ENCODE results near the gene METAP1.
"Not testable (repeated sequence)": the region's sequence is repeated elsewhere in the genome, so short reads cannot be mapped to it uniquely, and the experiment has no call there.

The METAP1 gene

DNA sequence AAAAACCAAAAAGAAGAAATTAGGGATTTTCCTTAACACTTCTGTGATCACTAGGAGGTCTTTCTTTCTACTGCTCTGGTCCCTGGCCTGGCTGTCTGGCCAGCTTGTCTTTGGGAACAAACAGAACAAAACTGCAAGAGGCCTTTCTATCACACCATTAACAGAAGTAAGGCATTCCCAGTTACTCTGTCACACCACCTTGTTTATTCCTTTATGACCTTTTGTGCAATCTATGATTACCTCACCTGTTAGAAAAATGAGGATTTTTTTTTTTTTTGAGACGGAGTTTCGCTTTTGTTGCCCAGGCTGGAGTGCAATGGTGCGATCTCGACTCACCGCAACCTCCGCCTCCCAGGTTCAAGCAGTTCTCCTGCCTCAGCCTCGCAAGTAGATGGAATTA is 3.0 kb downstream of the METAP1 start:
- no peak for DNase-seq

DNA sequence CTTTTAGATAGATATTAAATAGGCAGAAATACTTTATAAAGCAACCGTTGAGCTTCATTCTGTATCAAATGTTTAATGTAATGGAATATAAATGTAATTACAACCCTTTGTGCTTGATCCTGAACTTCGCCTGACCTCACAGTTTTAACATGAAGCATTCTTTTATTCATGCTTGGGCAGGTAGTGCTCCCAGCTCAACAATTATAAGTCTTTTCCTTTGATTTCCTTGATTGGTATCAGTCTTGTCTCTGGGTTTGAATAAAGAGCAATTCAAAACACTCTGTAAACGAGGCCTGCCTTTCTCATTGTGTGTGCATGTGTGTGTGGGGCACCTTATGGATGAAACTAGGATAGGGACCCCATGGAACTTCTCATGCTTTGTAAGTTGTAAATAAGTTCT is 6.8 kb downstream of the METAP1 start:
- DNase-seq, result no peak

DNA sequence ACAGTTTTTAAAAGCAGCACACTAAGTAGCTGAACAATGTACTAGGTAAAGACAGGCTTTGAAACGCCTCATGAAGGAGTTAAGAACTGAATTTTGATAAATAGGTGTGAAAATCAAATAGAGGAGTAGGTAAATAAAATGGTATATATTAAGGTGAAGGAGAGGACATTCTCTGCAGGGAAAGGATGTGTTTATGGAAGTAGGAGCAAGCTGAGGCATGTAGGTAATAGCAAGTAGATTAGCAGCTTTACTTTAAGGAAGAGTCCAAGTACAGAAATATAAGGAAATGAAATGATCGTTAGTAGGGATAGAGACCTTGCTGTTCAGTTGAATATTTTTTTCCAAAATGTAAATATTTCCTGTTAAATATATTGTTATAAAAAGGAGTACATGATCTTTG is 12.5 kb downstream of the METAP1 start:
- DNase-seq, result no peak

DNA sequence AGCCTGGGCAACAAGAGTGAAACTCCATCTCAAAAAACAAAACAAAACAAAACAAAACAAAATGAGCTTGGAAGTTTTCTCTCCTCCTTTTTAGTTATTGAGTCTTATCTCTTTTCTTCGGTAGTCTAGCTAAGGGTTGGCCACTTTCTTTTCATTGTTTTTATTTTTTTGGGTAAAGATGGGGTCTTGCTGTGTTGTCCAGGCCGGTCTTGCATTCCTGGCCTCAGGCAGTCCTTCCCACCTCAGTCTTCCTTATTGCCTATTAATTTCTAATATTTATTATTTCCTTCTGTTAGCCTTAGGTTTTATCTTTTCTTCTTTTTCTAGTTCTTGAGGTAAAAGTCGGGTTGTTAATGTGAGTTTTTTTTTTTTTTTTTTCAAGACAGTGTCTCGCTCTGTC is 16.4 kb downstream of the METAP1 start:
- DNase-seq, result no peak

DNA sequence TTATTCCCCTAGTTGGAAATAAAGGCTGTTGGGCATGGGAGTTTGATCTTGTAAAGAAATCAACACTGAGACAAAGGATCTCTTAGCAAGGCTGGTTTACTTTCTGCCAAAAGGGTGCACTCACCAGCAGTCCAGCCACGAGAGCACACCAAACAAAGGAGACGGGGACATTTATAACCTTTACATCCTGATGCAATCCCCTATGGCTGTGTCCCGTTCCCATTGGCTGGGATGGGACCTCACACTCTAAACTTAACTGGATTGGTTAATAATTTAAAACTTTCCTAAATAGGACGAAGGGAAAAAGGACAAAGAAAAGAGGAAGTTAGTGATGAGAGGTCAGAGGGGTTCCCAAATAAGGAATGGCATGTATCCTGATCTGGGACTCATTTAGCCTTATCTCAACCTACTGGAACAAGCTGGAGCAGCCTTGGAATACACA is 17.9 kb downstream of the METAP1 start:
- DNase-seq, result no peak

DNA sequence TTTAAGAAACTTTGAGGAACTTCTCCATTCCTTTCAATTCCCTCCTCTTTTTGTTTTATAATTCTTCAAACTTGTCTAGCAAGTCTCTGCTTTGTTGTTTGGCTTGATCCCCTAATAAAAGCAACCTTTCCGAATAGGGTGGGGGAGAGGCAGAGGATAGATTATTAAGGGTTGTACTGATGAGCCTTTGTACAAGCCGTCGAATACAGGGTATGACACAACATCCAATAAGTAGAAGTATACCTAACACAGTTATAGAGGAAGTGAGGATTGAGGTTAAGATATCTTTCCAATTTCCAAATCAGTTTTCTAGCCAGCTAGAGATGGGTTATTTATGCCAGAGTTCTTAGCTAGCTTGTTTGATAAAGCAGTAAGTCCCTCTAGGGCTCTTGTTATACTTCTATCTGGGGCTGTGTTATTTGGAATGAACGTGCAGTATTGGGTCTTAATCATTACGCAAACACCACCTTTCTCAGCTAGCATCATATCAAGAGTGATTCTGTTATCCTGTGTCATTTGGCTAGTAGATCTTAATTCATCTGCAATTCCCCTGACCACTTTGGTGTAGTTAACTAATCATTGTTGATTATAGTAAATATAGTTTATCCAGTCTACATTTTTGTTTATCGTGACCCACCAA is 18.5 kb downstream of the METAP1 start:
- no peak for DNase-seq

DNA sequence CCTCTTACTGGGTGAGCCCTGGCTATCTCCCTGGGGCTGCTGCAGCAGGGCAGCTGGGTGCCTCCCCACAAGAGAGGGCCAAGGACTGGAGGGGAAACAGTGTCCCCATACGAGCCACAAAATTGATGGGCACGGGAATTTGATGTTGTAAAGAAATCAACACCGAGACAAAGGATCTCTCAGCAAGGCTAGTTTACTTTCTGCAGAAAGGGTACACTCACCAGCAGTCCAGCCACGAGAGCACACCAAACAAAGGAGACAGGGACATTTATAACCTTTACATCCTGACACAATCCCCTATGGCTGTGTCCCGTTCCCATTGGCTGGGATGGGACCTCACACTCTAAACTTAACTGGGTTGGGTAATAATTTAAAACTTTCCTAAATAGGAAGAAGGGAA is 25.9 kb downstream of the METAP1 start:
- DNase-seq, result no peak

DNA sequence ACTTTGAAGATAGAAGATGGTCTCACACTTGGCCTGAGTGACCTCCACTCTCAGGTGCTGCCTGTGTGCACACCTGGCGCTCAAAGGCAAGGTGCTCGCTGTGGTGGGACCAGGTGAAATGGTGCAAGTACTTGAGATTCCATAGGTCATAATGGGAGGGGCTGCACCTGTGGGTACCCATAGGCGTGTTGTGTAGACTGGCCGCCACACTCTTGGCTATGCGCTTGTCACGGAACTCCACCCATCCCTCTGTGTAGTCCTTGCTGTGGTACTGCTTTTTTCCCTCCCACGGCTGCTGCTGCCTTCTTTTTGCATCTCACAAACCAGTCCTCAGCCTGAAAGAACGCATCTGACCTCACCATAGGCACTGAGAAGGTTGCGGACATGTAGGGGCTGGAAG is 27.0 kb downstream of the METAP1 start:
- no peak for DNase-seq

DNA sequence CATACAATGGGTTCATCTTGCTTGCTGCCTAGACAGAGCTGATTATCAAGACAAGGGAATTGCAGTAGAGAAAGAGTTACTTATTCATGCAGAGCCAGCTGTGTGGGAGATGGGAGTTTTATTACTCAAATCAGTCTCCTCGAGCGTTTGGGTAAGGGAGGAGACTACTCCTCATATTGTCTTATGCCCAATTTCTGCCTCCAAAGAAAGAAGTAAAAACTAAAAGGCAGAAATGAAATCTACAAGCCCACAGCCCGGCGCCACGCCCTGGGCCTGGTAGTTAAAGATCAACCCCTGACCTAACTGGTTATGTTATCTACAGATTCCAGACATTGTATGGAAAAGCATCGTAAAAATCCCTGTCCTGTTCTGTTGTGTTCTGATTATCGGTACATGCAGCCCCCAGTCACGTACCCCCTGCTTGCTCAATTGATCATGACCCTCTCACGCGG is 28.3 kb downstream of the METAP1 start:
- not testable (repeated sequence) for DNase-seq

DNA sequence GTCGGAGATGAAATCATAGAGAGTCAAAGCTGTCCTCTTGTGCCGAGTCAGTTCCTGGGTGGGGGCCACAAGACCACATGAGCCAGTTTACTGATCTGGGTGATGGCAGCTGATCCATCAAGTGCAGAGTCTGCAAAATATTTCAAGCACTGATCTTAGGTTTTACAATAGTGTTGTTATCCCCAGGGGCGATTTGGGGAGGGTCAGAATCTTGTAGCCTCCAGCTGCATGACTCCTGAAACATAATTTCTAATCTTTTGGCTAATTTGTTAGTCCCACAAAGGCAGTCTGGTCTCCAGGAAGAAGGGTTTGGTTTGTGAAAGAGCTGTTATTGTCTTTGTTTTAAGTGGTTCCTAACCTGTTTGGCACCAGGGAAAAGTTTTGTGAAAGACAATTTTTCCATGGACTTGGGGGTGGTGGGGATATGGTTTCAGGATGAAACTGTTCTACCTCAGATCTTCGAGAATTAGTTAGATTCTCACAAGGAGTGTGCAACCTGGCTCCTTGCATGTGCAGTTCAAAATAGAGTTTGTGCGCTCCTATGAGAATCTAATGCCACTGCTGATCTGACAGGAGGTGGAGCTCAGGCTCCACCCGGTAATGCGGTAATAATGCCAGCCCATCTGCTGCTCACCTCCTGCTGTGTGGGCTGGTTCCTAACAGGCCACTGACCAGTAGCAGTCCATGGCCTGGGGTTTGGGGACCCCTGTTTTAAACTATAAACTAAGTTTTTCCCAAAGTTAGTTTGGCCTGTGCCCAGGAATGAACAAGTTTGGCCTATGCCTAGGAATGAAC is 29.2 kb downstream of the METAP1 start:
- peak; percentile 32 for DNase-seq

DNA sequence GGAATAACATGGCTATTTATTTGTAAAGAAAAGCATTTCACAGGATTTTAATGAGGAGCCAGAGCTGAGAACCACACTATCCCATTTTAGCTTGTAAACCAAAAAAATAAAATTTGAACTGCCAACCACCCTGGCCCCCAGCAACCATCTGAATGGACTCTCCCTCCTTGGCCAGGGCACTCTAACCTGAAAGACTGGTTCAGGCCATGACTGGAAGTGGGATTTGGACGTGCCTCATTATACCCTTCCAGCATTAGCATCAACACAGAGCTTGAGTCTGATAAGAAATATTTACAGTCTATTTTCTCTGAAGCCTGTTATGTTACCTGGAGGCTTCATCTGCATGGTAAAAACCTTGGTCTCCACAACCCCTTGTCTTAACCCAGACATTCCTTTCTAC is 30.0 kb downstream of the METAP1 start:
- DNase-seq, result no peak

DNA sequence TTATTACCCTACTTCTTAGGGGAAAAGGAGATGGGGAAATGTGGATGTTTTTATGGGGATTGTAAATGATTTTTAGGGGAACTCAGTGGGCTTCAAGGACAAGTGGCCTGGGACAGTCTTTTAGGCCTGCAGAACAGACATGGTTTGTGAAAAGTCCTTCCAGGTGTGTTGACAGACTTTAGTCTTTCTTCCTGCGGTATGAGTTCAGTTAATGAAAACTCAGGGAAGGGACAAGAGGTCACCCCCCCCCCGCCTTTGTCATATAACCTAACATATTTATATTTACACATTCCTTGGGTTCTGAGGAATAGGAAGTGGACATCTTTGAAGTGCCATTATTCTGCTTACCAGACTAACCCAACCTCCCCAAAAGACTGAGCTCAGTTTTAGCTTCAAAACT is 31.8 kb downstream of the METAP1 start:
- DNase-seq, result no peak

DNA sequence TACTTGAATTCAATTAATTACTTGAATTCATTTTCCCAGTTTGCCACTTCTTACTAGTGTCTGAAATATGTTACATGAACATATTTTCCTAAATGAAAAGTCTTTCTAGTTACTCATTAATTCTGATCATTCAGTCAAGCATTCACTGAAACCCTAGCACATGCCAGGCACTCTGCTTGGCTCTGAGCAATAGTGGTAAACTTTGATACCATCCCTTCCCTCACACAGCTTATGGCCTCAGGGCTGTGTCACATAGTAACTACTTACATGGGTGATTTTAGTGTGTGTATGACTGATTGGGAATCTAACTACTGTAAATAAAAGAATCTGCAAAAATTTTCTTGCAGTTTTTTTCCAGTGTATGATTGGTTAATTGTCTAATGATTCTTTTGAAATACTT is 32.7 kb downstream of the METAP1 start:
- no peak for DNase-seq

DNA sequence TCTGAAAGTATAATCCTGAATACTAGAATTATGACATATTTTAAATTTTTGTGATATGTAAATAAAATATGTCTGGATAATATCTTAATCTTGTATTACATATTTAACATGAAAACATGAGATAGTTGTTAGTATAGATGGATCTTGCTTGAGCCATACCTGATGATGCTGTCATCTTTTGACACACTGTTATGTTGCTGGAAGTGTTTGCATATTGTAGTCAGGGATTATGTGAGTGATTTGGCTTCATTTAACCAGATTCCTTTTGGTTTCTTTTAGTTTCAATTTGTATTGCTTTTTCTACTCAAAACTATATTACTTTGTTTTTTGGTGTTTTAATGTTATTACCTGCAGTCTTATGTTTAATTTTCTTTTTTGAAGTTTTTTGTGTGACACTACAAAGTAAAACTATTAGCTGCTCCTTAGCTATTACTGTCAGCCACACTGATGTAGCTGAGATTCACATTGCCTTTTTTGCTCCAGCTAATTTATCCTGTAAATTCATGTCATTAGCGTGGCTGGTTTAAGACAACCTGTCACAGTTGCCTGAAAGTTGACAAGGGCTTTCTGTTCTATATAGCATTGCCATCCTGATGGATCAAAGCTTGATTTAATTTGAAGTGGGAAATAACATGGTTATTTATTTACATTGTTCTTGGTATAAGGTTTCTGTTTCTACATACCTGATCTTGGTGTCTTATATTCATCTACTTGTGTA is 33.7 kb downstream of the METAP1 start:
- no peak for DNase-seq

DNA sequence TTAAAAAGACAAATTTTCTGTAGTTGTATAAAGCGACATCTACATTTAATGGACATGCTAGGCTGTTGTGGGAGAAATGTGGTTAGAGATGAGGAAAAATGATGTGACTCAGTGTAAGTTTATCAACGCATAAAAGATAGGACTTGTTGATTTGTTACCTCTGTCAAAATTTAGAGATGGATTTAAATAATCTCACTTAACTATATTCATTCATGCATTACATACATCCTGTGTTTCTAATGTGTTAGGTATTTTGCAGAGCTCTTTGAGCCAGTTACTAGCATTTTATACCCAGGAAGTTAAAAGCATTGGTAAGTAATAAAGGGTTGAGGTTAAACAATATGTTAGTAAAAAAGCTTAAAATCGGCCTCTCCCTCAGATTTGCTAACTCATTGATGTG is 34.3 kb downstream of the METAP1 start:
- DNase-seq, result no peak

DNA sequence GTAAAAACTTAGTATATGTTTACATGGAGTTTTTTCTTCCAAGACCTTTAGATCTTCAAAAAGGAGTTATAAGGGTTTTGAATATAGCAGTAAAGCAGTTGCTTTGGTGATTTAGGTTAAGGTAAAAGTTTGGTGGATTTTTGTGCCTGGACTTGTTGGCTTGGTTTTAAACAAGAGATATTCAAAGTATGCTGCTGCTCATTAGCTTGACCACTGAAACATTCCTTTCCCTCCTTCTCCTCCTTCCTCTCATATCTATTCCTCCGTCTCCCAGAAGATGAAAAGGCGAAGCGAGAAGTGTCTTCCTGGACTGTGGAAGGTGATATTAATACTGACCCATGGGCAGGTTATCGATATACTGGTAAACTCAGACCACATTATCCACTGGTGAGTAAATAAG is 38.4 kb downstream of the METAP1 start:
- DNase-seq, result no peak

DNA sequence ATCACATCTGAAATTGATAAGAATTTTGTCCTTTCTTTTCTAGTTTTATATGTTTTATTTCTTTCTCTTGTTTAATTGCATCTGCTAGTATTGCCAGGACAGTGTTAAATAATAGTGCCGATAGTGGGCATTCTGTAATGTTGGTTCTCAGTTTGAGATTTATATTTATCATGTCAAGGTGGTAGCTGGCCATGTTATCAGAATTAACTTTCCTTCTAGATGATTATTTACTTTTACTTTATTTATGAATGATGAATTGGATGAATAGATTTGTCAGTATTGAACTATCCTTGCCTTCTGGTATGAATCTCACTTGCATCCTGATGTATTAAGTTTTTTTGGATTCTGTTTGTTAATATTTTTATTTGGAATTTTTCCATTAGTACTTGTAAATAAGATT is 42.7 kb downstream of the METAP1 start:
- DNase-seq, result no peak

DNA sequence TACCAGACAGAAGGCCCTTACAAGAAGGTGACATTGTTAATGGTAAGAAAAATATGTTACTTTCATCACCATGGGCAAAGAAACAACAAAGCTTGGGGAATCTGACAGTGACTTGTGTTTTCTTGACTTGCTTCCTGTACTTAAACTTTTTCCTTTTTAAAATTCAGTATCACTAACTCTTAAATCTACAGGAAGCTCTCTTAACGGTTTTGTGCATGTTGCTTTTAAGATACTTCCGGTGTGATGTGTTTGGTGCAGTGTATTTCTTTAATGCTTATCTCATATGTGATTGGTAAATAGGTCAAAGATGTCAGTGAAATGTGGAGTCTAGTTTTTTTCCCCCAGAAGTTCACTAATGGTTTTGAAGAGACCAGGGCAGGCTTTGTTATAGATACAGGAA is 47.8 kb downstream of the METAP1 start:
- no peak for DNase-seq

DNA sequence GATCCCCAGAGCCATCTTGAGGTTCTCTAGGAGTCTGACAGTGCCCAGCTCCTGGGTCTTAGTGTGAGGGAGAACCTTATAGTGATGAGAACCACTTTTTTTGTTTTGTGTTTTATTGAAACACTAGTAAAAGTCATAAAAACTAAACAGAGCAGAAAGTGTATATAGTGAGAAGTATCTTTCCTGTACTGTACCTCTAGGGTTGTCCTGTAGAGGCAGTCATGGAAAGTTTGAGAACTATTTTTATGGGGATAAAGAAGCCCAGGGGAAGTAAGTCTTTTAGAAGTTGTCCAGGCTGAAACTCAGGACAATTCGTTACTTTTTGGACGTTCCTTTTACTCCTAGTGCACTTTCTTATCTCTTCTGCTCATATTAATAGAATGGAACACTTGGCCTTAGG is 52.2 kb downstream of the METAP1 start:
- DNase-seq, result no peak

DNA sequence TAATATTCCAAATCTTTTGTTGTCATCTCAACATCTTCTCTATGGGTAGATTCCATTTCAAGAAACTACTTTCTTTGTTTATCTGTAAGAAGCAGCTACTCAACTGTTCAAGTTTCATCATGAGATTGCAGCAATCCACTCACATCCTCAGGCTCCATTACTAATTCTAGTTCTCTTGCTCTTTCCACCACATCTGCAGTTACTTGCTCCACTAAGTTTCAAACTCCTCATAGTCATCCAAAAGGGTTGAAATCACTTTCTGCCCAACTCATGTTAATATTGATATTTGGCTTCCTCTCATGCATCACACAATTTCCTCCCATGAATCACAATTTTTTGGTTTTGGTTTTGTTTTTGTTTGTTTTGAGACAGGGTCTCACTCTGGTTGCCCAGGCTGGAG is 57.4 kb downstream of the METAP1 start:
- no peak for DNase-seq

DNA sequence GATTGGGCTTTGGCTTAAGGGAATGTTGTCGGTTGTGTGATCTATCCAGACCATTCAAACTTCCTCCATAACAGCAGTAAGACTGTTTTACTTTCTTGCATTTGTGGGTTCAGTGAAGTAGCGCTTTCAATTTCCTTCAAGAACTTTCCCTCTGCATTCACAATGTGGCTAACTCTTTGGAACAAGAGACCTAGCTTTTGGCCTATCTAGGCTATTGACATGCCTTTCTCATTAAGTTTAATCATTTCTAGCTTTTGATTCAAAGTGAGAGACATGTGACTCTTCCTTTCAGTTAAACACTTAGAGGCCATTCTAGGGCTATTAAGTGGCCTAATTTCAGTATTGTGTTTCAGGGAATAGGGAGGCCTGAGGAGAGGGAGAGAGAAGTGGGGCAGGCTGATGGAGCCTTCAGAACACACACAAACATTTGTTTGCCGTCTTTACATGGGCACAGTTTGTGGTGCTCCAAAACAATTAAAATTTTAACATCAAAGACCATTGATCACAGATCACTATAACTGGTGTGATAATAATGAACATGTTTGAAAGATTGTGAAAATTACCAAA is 59.0 kb downstream of the METAP1 start:
- DNase-seq, result no peak

DNA sequence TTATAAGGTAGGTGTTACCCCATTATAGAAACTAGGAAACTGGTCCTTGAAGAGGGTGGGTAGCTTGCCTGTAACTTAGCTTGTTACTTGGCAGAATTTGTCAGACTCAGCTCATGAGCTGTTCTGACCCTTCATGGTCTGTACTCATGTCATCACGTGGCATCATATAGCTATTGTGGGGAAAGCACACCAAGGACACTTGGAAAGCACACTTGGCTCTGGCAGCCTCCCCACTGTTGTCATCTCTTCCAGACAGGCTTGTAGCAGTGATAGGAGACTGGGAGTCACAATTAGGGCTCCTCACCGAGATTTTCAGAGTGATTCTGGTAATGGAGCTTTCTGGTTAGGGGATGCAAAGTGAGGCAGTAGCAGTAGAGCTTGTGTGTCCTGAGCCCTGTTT is 62.7 kb downstream of the METAP1 start:
- DNase-seq, result no peak

DNA sequence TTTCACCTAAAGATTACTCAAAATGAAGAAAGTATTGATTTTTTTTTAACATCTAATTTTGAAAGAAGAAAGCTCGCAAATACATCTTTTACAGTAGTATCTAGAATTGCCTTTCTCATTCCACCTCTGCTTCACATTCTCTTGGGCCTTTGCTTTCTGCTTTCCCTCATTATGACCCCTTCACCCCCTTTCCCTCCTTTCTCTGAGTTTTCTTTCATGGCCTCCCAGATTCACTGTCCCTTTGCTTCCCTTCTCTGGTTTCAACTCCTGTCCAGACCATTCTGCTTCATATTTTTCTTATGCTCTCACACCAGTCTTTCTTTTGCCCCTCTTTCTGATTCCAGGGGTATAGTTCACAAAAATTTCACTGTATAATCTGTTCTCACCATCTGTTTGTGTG is 64.0 kb downstream of the METAP1 start:
- no peak for DNase-seq
